Measurements from ENCODE around the gene GAK. TPM values are rescaled to one million over a fixed set of nuclear protein-coding genes. Genes with fewer than 3 reads are reported as not detected.

The GAK gene
- total RNA-seq, 1 donor from 2014 or later: 27.6 TPM

DNA sequence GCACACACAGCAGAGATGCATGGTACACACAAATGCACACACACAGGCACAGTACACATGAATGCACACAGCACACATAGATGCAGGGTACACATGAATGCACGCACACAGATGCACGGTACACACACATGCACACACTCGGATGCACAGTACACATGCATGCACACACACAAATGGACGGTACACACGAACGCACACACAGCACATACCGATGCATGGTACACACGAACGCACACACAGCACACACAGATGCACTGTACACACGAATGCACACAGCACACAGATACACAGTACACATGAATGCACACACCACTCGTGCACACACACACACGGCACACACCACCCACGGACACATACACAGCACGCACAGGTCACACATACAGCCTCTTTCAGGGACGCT lies 62.3 kb downstream of the GAK start:
- Histone ChIP-seq H3K4me3 (no peak overlapping the region), H3K27me3 (no peaks in the 10 kb centered on the region), H3K9me3 (ENCODE audit: low read depth) (no peaks in the 10 kb centered on the region), H4K20me1 (ENCODE audit: low read depth) (no peaks in the 10 kb centered on the region), H2AFZ (replicated peaks) (no peak overlapping the region), H3K36me3 (no peaks in the 10 kb centered on the region), H3F3A (ENCODE audit: low read depth) (no peaks in the 10 kb centered on the region), H3K4me1 (no peaks in the 10 kb centered on the region), H3K79me2 (ENCODE audit: low read depth) (no peaks in the 10 kb centered on the region), H3K4me2 (no peak overlapping the region), H3K27ac (no peak overlapping the region), H3K9ac (no peak overlapping the region)
- H3K27me3 Mint-ChIP-seq (ENCODE audit: insufficient read depth, low read depth): peaks cover 10% of the 10 kb centered on the region
- H3K4me3 Mint-ChIP-seq: no peak overlapping the region
- no peak for DNase-seq (ENCODE audit: low spot score)
- H3K36me3 Mint-ChIP-seq: peaks cover 18% of the 10 kb centered on the region
- peaks cover 6% of the 10 kb centered on the region for H3K4me1 Mint-ChIP-seq
- TF ChIP-seq EZH2 (IDR thresholded peaks at IDR 0.05) (no peak), EZH2phosphoT487 (IDR thresholded peaks at IDR 0.05) (no peak)
- TF ChIP-seq, protein P1, sequence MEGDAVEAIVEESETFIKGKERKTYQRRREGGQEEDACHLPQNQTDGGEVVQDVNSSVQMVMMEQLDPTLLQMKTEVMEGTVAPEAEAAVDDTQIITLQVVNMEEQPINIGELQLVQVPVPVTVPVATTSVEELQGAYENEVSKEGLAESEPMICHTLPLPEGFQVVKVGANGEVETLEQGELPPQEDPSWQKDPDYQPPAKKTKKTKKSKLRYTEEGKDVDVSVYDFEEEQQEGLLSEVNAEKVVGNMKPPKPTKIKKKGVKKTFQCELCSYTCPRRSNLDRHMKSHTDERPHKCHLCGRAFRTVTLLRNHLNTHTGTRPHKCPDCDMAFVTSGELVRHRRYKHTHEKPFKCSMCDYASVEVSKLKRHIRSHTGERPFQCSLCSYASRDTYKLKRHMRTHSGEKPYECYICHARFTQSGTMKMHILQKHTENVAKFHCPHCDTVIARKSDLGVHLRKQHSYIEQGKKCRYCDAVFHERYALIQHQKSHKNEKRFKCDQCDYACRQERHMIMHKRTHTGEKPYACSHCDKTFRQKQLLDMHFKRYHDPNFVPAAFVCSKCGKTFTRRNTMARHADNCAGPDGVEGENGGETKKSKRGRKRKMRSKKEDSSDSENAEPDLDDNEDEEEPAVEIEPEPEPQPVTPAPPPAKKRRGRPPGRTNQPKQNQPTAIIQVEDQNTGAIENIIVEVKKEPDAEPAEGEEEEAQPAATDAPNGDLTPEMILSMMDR (IDR thresholded peaks at IDR 0.05): no peak
- H3K27ac Mint-ChIP-seq: no peak overlapping the region
- H3K9me3 Mint-ChIP-seq: no peaks in the 10 kb centered on the region

DNA sequence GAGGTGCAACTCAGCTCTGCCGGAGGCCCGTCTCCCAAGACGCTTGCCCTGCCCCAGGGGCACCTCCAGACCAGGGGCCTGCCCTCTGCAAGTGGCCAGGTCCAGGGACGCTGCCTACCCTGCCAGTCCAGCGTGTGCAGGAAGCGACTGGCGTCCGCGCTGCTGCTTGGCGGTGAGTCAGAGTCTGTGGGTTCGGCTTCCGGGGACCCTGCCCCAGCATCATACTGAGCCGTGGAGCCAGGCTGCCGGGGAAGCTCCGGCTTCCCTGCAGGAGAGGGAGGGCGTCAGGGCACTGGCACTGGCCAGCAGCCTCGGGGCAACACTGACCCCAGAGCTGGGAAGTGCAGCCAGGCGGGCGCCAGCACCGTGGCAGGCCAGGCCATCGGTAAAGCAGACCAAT lies 63.7 kb downstream of the GAK start:
- Mint-ChIP-seq H3K27ac (no peak overlapping the region), H3K27me3 (ENCODE audit: insufficient read depth, low read depth) (peaks cover 9% of the 10 kb centered on the region), H3K4me3 (no peak overlapping the region), H3K4me1 (no peaks in the 10 kb centered on the region), H3K36me3 (peaks cover 16% of the 10 kb centered on the region), H3K9me3 (no peaks in the 10 kb centered on the region)
- H3K9ac ChIP-seq: no peak overlapping the region
- no peak overlapping the region for H2AFZ ChIP-seq (replicated peaks)
- no peaks in the 10 kb centered on the region for H3K79me2 ChIP-seq (ENCODE audit: low read depth)
- no peak for DNase-seq (ENCODE audit: low spot score)
- no peaks in the 10 kb centered on the region for H4K20me1 ChIP-seq (ENCODE audit: low read depth)
- no peaks in the 10 kb centered on the region for H3K4me1 ChIP-seq
- H3K36me3 ChIP-seq: no peaks in the 10 kb centered on the region
- H3K27me3 ChIP-seq: no peaks in the 10 kb centered on the region
- TF ChIP-seq EZH2phosphoT487 (IDR thresholded peaks at IDR 0.05) (no peak), EZH2 (IDR thresholded peaks at IDR 0.05) (no peak)
- TF ChIP-seq, protein P1 (IDR thresholded peaks at IDR 0.05): no peak
- H3K9me3 ChIP-seq (ENCODE audit: low read depth): no peaks in the 10 kb centered on the region
- no peak overlapping the region for H3K27ac ChIP-seq
- H3K4me2 ChIP-seq: no peak overlapping the region
- H3F3A ChIP-seq (ENCODE audit: low read depth): no peaks in the 10 kb centered on the region
- H3K4me3 ChIP-seq: no peak overlapping the region

DNA sequence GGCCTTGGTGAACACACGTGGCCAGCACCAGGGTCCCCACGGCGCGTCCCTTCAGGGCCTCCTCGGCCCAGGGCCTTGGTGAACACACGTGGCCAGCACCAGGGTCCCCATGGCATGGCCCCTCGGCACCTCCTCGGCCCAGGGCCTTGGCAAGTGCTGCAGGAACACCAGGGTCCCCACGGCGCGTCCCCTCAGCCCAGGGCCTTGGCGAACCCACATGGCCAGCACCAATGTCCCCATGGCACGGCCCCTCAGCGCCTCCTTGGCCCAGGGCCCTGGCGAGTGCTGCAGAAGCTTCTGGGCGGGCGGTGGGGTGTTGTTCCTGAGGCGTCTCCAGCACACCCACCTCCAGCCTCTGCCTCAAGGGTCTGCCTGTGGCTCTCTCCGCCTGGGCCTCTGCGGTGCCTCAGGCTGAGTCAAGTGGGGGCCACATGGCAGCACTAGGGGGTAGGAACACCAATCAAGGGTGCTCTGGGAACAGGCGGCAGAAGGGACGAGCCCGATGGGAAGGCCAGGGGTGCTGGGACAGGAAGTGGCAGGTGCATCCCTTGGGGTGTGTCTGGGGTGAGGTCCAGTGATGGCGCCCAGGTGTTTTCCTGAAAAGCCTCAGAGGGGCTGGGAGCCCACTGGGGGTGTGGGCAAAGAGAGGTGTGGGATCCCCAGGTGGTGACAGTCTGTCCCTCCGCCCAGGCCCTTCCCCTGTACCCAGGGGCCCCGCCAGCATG lies 64.4 kb downstream of the GAK start:
- no peaks in the 10 kb centered on the region for H3K9me3 Mint-ChIP-seq
- H3K27ac Mint-ChIP-seq: no peak overlapping the region
- Histone ChIP-seq H3K36me3 (no peaks in the 10 kb centered on the region), H3K27ac (no peak overlapping the region), H4K20me1 (ENCODE audit: low read depth) (no peaks in the 10 kb centered on the region), H3K27me3 (no peaks in the 10 kb centered on the region), H3K9ac (no peak overlapping the region), H3F3A (ENCODE audit: low read depth) (no peaks in the 10 kb centered on the region), H3K4me3 (no peak overlapping the region), H2AFZ (replicated peaks) (no peak overlapping the region), H3K4me2 (no peak overlapping the region), H3K4me1 (no peaks in the 10 kb centered on the region), H3K79me2 (ENCODE audit: low read depth) (no peaks in the 10 kb centered on the region), H3K9me3 (ENCODE audit: low read depth) (no peaks in the 10 kb centered on the region)
- no peak for DNase-seq (ENCODE audit: low spot score)
- TF ChIP-seq, protein P1 (IDR thresholded peaks at IDR 0.05): no peak
- TF ChIP-seq EZH2 (IDR thresholded peaks at IDR 0.05) (no peak), EZH2phosphoT487 (IDR thresholded peaks at IDR 0.05) (no peak)
- H3K27me3 Mint-ChIP-seq (ENCODE audit: insufficient read depth, low read depth): peaks cover 3% of the 10 kb centered on the region
- H3K36me3 Mint-ChIP-seq: peaks cover 23% of the 10 kb centered on the region
- H3K4me1 Mint-ChIP-seq: no peaks in the 10 kb centered on the region
- H3K4me3 Mint-ChIP-seq: no peak overlapping the region
